EL (cell line): ENCODE results near the gene KIF1A.
"Not testable (repeated sequence)": the region's sequence is repeated elsewhere in the genome, so short reads cannot be mapped to it uniquely, and the experiment has no call there.

ENCODE experiments used
- DNase-seq: peaks from one replicate; pipeline ENCODE4 v3.0.0-alpha.2; 2016

Gene KIF1A

GRCh38 chr2:240786355-240786841 lies 33.6 kb downstream of the KIF1A start:
- DNase-seq = no peak

DNA sequence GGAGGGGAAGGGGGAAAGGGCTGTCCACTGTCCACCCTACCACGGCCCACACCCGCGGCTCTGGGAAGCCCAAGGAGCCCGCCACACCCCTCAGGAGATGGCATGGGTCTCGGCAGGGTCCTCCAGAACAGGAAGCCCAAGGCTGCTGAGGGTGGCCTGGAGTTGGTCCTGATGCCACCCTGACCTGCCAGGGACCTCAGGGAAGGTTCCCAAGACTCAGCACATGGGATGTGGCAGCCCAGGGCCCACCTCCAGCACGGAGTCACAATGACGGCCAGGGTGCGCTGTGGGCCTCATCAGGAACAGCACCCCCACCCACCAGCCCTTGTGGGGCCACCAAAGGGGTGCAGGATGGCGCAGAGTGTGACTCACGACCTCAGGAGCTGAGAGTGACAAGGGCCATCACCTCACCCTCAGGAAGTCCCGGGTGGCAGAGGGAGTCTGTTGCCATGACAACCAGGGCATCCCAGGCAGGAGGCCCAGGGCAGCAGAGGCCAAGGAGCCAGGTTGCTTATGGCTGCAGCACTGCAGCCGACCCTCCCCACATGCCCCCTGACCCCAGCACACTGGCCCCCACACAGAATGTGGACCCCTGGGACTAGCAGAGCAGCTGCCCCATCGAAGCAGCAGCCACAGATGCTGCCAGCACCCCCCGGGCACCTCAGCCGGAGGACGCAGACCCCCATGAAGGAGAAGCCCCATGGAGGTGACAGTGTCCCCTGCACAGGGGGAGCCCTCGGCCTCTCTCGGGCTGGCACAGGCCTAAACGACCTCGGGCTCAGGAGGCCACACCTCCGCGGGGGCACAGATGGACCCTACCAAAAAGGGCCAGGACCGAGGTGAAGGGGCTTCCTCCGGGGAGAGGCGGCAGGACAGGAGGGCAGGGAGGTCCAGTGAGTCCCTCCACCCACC lies 34.3 kb downstream of the KIF1A start:
- DNase-seq = no peak

GRCh38 chr2:240784629-240785423 lies 35.2 kb downstream of the KIF1A start:
- DNase-seq = no peak

GRCh38 chr2:240783819-240784621 lies 36.0 kb downstream of the KIF1A start:
- DNase-seq = no peak

DNA sequence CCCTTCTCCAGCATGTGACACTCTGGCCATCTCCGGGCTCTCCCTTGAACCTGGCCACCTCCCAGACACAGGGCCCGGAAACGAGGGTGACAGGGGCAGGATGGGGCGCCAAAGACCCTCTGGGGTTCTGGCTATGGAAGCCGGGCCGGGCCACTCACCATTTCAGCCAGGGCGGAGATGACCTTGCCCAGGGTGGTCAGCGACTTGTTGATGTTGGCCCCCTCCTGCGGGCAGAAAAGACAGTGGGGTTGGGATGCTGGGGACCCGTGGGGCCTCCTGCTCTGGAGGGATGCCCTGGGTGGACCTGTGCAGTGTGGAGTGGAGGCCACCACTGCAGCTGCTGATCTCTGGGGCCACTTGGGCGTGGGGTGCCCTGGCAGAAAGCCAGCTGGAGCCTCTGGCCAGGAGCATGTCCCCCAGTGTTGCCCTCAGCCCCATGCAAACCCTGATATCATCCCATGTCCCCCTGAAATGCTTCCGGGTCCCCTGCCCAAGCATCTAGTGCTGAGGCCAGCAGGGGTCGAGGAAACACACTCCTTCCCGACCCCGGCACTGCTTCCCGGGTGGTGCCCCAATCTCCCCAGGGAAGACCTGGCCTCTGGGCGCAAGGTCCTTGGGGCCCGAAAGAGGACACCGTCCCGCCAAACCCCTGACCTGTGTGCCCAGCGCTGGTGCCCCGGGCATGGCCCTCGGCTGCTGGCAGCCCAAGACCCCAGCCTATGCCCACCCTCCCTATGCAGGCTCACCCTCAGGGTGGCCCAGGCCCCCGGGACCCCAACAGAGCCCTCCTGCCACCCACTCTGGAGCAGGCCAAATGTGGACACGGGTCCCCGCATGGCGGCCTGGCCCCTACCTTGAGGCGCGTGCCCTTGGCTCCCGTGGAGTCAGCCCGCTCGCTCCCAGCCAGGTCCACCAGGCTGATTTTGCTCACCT lies 36.9 kb downstream of the KIF1A start:
- no peak for DNase-seq

DNA sequence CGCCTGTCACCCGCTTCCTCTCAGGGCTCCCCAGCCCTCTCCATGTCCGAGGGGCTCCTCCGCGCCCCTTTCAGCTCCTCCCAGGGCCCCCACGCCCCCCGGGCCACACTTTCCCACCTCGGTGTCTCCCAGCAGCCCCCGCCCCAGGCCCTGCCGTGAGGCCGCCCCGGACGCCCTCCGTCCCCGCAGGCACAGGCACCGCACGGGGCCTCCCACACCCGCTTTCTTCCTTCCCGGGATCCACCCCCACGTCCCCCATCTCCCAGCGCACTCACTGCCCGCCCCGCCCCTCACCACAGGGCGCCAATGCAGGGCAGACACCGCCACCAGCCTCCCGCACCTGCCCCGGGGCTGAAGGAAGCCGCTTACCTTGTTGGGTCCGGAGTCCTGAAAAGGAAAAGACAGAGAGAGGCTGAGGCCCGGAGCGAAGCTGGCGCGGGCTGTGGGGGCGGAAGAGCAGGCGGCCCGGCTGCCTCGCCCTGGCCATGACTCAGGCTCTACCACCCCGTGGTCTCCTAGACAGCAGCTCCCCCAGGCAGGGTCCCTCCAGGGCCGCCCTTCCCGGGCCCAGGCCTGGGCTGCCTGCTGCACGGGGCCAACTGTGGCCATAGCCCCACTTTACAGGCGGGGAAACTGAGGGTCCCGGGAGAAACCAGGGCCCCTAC lies 37.7 kb downstream of the KIF1A start:
- no peak for DNase-seq

DNA sequence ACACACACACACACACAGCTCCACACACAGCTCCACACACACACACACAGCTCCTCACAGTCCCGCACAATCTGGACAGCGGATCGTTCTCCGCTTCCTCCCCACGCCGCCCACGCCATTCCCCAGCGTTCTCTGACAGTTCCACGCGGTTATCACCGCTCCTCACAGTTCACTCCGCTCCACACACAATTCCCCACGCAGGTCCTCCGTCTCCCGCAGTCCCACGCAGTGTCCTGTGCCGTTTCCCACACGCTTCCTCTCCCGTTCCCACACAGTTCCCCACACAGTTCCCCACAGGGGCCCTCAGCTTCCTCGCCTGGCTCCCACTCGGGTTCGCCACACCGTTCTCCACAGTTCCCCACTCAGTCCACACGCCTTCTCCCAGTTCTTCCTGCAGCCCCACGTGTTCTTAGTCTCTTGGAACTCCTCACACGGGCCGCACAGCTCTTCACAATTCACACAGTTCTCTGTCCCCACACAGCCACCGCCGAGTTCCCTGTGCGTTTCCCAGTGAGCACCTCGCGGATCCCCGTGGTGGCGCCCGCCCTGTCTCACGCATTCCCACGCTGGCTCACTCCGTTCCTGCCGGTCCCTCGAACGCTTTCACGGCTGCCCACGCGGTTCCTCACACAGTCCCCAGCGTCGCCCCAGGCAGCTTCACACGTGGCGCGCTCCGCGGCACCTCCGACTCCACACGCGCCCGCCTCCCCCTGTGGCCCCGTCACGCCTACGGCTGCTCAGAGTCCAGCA lies 38.4 kb downstream of the KIF1A start:
- DNase-seq = no peak

DNA sequence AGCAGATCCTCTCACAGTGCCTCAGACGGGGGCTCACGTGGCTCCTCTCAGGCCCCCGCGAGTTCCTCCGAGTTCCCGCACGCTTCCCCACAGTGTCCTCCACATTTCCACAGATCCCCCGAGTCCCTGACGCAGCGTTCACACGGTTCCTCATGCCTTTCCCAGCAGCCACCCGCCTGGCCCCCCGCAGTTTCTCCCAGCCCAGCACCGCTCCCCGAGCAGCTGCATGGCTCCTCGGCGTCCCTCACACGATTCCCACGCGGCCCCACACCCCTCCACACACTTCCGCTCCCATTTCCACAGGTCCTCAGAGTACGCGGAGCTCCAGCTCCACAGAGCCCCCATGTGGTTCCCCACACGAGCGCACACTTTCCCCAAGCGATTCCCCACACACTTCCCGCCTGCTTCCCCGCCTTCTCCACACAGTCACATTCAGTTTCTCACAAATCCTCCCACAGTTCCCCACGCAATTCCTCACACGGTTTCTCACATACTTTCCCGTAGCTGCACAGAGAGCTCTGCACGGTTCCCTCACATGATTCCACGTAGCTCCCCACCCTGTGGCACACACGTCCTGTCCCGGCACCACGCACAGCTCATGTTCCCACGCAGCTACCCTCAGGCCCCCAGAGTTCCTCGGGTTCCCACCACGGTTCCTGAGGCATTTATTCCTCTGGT lies 39.9 kb downstream of the KIF1A start:
- DNase-seq = no peak

GRCh38 chr2:240779250-240779832 lies 40.7 kb downstream of the KIF1A start:
- DNase-seq = not testable (repeated sequence)

- DNase-seq = no peak
Measured at GRCh38 chr2:240778426-240778825, 41.6 kb downstream of the KIF1A start.

DNA sequence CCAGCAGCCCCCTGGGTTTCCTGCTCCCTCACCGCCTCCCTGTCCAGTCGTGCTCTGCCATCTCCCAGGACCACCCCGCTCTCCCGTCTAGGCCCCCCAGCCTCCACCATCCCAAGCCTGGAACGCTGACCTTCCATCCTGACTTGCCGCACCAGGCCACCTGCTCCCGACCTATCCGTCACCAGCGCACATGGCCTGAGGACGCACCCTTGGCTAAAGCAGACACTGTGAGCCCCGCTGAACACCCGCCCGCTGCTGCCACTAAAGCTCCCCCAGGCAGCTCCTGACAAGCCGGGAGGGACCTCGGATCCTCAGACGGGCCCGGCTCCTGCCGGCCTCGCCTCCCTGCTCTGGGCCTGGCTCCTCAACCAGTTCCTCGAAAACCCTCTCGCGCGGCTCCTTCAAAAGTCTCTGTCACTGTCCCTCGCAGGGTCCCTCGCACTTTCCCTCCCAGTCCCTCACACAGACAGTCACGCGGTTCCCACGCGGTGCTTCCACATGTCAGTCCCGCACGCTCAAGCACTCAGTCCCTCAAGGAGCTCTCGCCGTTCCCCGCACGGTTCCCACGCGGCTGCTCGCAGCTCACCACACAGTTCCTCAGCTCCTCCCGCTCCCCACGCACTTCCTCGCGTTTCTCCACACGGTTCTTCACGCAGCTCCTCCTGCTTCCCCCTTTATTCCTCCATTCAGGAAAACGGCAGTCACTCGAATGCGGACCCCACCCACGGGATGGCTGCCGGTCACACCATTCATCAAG lies 42.4 kb downstream of the KIF1A start:
- no peak for DNase-seq

GRCh38 chr2:240775905-240776304 lies 44.1 kb downstream of the KIF1A start:
- DNase-seq = no peak

DNA sequence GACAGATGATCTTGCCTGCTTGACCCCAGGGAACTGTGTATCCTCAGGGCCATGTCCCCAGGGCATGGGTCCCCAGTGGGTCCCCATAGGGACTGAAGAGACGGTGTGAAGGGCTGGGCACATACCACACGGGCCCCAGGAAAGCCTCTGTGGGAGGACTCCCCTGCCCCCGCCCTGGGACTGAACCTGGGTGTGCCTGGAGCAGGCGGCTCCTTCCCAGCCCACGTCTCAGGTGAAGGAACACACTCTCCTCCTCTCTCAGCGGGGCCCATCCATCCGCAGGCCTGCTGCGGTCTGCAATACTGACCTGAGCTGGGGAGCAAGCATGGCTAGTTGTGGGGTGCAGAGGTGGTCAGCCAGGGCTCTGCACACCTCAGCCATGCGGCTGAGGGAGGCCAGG lies 45.2 kb downstream of the KIF1A start:
- no peak for DNase-seq

DNA sequence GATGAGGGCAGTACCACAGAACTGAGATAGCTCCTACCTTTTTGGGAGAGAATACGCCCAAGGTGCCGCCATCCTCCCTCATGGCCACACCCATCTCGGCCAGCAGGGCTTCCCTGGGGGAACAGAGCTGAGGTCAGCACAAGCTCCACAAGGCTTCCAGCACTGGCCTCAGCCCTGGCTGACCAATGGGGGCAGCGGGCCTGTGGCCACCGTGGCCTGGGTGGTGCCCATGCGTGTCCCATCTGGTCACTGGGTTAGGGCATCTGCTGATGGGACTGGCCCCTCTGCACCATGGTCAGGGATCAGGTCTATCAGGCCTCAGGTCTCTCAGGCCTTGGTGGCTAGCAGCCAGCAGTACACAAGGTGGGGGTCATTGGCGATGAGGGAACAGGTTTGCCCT lies 50.9 kb downstream of the KIF1A start:
- DNase-seq = no peak

DNA sequence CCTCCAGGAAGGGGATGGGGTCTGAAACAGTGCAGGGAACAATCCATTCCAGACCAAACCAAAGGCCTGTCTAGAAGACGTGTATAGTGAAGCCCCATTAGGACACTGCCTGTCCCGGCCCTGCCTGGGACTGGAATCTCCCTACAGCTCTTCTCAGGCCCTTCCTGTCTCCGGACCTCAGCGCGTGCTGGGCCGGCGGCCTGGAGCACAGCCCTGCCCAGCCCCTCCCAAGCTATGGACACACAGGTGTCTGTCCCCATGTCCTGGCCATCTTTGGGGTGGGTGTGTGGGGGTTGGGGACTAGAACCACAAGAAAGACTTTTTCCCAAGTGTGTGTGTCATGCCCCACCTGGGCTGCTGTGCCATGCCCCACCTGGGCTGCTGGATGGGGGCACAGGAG lies 51.8 kb downstream of the KIF1A start:
- no peak for DNase-seq

DNA sequence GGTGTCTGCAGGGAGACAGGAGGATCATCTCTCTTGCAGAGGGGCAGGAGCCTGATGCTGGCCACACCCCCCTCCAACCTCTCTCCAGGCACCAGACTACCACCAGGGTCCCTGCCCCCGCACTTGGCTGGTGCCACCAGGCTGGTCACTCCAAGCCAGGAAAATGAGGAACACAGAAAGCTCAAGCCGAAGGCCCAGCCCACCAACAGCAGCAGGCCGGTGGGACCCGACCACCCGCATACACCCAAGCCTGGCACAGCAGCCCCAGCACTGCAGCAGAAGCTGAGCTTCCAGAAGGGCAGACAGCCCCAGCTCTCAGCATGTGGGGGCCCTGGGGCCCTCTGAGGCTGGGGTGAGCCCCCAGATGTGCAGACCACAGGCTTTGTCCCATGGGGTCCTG lies 52.7 kb downstream of the KIF1A start:
- DNase-seq = no peak

DNA sequence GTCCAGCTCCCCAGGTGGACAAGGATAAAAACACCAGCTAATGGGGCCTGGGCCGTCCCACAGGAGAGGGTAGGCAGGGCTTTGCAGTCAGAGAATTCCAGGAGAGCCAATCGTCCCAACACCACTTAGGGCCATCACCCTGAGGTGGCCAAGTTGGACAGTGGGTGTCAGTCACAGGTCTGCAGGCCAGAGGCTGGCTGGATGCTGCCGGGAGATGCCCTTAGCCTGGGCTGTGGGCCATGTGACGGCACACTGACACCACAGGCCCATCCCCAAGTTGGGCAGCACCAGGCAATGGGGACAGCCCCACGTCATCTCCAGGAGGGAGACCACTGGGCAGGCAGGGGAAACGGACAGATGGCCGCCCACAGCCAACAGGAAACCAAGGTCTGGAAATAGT lies 53.9 kb downstream of the KIF1A start:
- DNase-seq = no peak

GRCh38 chr2:240765007-240765406 lies 55.0 kb downstream of the KIF1A start:
- DNase-seq = no peak

GRCh38 chr2:240764605-240765004 lies 55.4 kb downstream of the KIF1A start:
- DNase-seq = no peak
